Panc1 (cell line): ENCODE data around the gene GDF10. TPM values are rescaled to one million over a fixed set of nuclear protein-coding genes. Genes with fewer than 3 reads are reported as not detected.

Experiments used
- ATAC-seq: fragments of 200-7000 bp; cut with Tn5 transposase; 2 replicates; pipeline ENCODE4 v1.9.1; 2020; ENCODE audit warnings: mild to moderate bottlenecking, moderate library complexity
- BruUV-seq: library from RNA; stranded (reverse); fragments of 400-500 nt; replicated peaks from 2 replicates; lab custom pipeline; 2021; lab: Mats Ljungman, UMichigan
- CTCF ChIA-PET: fragments of 300-600 bp; sonication (Branson Sonifier 250); formaldehyde crosslinking; loops from one replicate; lab custom pipeline; 2022; ENCODE audit warnings: antibody characterized with exemption; lab: Charles Lee
- POLR2A ChIA-PET: fragments of 300-600 bp; sonication (Branson Sonifier 250); formaldehyde crosslinking; loops from one replicate; lab custom pipeline; 2022; ENCODE audit warnings: antibody characterized with exemption; lab: Charles Lee
- DNase-seq: peaks from one replicate; pipeline ENCODE4 v3.0.0-alpha.2; 2010; ENCODE audit warnings: low read depth, low spot score
- H3K27ac ChIP-seq: 2 replicates; pipeline ENCODE4 v1.5.1; 2011; ENCODE audit warnings: mild to moderate bottlenecking, low read length, inconsistent platforms
- H3K27me3 ChIP-seq: fragments of 200-500 bp; sonication (Bioruptor generic); 2 replicates; pipeline ENCODE4 v1.6.0; 2014; ENCODE audit warnings: low read length, inconsistent platforms; ENCODE audit not compliant: control insufficient read depth, insufficient read depth
- H3K36me3 ChIP-seq: fragments of 200-500 bp; sonication (Bioruptor generic); 2 replicates; pipeline ENCODE4 v1.5.1; 2014; ENCODE audit warnings: inconsistent platforms, mild to moderate bottlenecking, low read length, moderate library complexity; ENCODE audit not compliant: control insufficient read depth, insufficient read depth
- H3K4me1 ChIP-seq: 2 replicates; pipeline ENCODE4 v1.5.1; 2011; ENCODE audit warnings: inconsistent platforms, mild to moderate bottlenecking, low read length, moderate library complexity; ENCODE audit not compliant: control insufficient read depth, insufficient read depth
- H3K4me3 ChIP-seq, 2 experiments: 2 replicates each; pipeline ENCODE4 v1.5.1; 2011 to 2012; ENCODE audit warnings: low read depth in 2 of 2, low read length in 2 of 2, mild to moderate bottlenecking in 2 of 2, inconsistent platforms in 1 of 2, moderate library complexity in 1 of 2
- H3K9me3 ChIP-seq: fragments of 200-500 bp; sonication (Bioruptor generic); 2 replicates; pipeline ENCODE4 v1.5.1; 2014; ENCODE audit warnings: low read depth, mild to moderate bottlenecking, inconsistent platforms, low read length, moderate library complexity; ENCODE audit not compliant: control insufficient read depth, insufficient read depth
- CTCF ChIP-seq: fragments of 450-650 bp; IDR thresholded peaks from 2 replicates; pipeline ENCODE4 v1.5.1; 2017; ENCODE audit warnings: mild to moderate bottlenecking
- POLR2AphosphoS5 ChIP-seq: IDR thresholded peaks from 2 replicates; pipeline ENCODE4 v1.6.1; 2012; ENCODE audit warnings: mild to moderate bottlenecking, low read depth, low read length, moderate library complexity
- REST ChIP-seq, 2 experiments: IDR thresholded peaks; 2 replicates each; pipeline ENCODE4 v1.6.1; 2011 to 2012; ENCODE audit warnings: low read depth in 2 of 2, control low read depth in 1 of 2, low read length in 1 of 2, mild to moderate bottlenecking in 1 of 2, moderate library complexity in 1 of 2; ENCODE audit not compliant: insufficient read depth in 1 of 2
- SIN3A ChIP-seq: IDR thresholded peaks from 2 replicates; pipeline ENCODE4 v1.6.1; 2012; ENCODE audit warnings: low read depth, mild to moderate bottlenecking, low read length, moderate library complexity, borderline replicate concordance; ENCODE audit not compliant: insufficient read depth
- TCF7L2 ChIP-seq: IDR thresholded peaks from 2 replicates; pipeline ENCODE4 v1.6.1; 2011; ENCODE audit warnings: mild to moderate bottlenecking, low read depth, low read length, inconsistent platforms
- in situ Hi-C: cut with HindIII; loops from 2 replicates; pipeline ENCODE4 v1.10.0; 2016; ENCODE audit warnings: low sequenced_read_pairs, low pct_unique_long_range_greater_than_20kb
- intact Hi-C: fragments of 100-400 bp; cut with micrococcal nuclease; formaldehyde crosslinking; loops from one replicate; pipeline ENCODE4 v1.10.0; 2022; ENCODE audit not compliant: unreplicated experiment
- total RNA-seq: library from RNA; stranded (reverse); gene quantifications from one replicate; pipeline ENCODE4 v1.2.1, GENCODE V29; 2021; ENCODE audit not compliant: unreplicated experiment

Gene GDF10
- total RNA-seq, 1 experiment from 2014 or later = 1.2 TPM

GRCh38 chr10:47322300-47323061 is 22.5 kb downstream of the GDF10 start, which contains the start of gene GDF2:
TSS of gene GDF2 (plus strand) at chr10:47322454. CDS start at chr10:47322669, 215 bp downstream.
- no peak within 1 kb of the TSS for H3K4me3 ChIP-seq
- BruUV-seq = no TSS peak
- ChIA-PET CTCF (no interaction called here), POLR2A (interaction anchor here (0.5 kb wide), 1 partner anchor 281 kb away, joined by 4 read pairs; no protein-coding TSS in a partner anchor)
- H3K4me1 ChIP-seq = no peaks in the 10 kb centered on the region
- ATAC-seq = no peak
- no peaks in the 10 kb centered on the region for H3K36me3 ChIP-seq
- H3K27me3 ChIP-seq = peaks cover 8% of the 10 kb centered on the region; the same call in 1 of the 2 replicates
- H3K27ac ChIP-seq = no peak within 1 kb of the TSS
- no peak for TF ChIP-seq POLR2AphosphoS5
- no peak for TF ChIP-seq TCF7L2
- no peak for TF ChIP-seq CTCF
- no peak for TF ChIP-seq SIN3A
- no peak for TF ChIP-seq REST (IDR thresholded peaks at IDR 0.05; ENCODE audit: insufficient read depth in 1 of 2, low read depth in 2 of 2, low read length in 1 of 2)
- in situ Hi-C loops (no loop called here), intact Hi-C loops (no loop called here)
- no peaks in the 10 kb centered on the region for H3K9me3 ChIP-seq
- no peak for DNase-seq

GRCh38 chr10:47323087-47323486 is 23.1 kb downstream of the GDF10 start:
- H3K27me3 ChIP-seq = peaks cover 8% of the 10 kb centered on the region; the same call in 1 of the 2 replicates

More at GRCh38 chr10:47323087-47323486, 23.1 kb downstream of the GDF10 start:
- in situ Hi-C loops (no loop called here), intact Hi-C loops (no loop called here)
- Histone ChIP-seq H3K4me1 (no peaks in the 10 kb centered on the region), H3K9me3 (no peaks in the 10 kb centered on the region), H3K4me3 (no peak overlapping the region), H3K36me3 (no peaks in the 10 kb centered on the region), H3K27ac (no peak overlapping the region)
- ATAC-seq (no peak), DNase-seq (no peak)
- no TSS peak for BruUV-seq
- ChIA-PET CTCF (interaction anchor here (0.7 kb wide), 1 partner anchor 11 kb away, joined by 4 read pairs; no protein-coding TSS in a partner anchor), POLR2A (interaction anchor here (0.5 kb wide), 1 partner anchor 282 kb away, joined by 4 read pairs; no protein-coding TSS in a partner anchor)
- TF ChIP-seq SIN3A (no peak), CTCF (no peak), POLR2AphosphoS5 (no peak), TCF7L2 (no peak), REST (IDR thresholded peaks at IDR 0.05; ENCODE audit: insufficient read depth in 1 of 2, low read depth in 2 of 2, low read length in 1 of 2) (no peak)
